Effector memory CD8-positive, alpha-beta T cell (primary cell): ENCODE measurements around the gene SORBS1.

ENCODE experiments used
- ATAC-seq: fragments of 150-1000 bp; cut with Tn5 transposase; replicated peaks from 2 replicates; pipeline ENCODE4 v1.10.0; 2021; ENCODE audit warnings: mild to moderate bottlenecking, moderate library complexity
- DNase-seq, 3 experiments: peaks; one replicate each; pipeline ENCODE4 v3.0.0; 2021
- H3K27ac Mint-ChIP-seq, 2 donors: one replicate each; pipeline ENCODE4 v1.8.0; 2022; ENCODE audit warnings: mild to moderate bottlenecking in 2 of 2, mixed read lengths in 2 of 2, moderate library complexity in 2 of 2
- H3K27me3 Mint-ChIP-seq, 2 donors: one replicate each; pipeline ENCODE4 v1.8.0; 2022; ENCODE audit warnings: mixed read lengths in 2 of 2
- H3K36me3 Mint-ChIP-seq: one replicate; pipeline ENCODE4 v1.8.0; 2022; ENCODE audit warnings: mild to moderate bottlenecking, moderate library complexity, mixed read lengths; ENCODE audit not compliant: insufficient read depth
- H3K4me1 Mint-ChIP-seq, 2 donors: one replicate each; pipeline ENCODE4 v1.8.0; 2022; ENCODE audit warnings: low read depth in 2 of 2, mixed read lengths in 2 of 2
- H3K4me3 Mint-ChIP-seq, 2 donors: one replicate each; pipeline ENCODE4 v1.8.0; 2022; ENCODE audit warnings: mild to moderate bottlenecking in 2 of 2, mixed read lengths in 2 of 2, moderate library complexity in 2 of 2
- H3K9me3 Mint-ChIP-seq, 2 donors: one replicate each; pipeline ENCODE4 v1.8.0; 2022; ENCODE audit warnings: mixed read lengths in 2 of 2

SORBS1 gene

GRCh38 chr10:95513008-95513589 is 48.1 kb downstream of the SORBS1 start:
- Mint-ChIP-seq H3K4me1 (no peaks in the 10 kb centered on the region), H3K27me3 (peaks cover 20 to 36% of the 10 kb centered on the region in 2 donors), H3K36me3 (no peaks in the 10 kb centered on the region)

DNA sequence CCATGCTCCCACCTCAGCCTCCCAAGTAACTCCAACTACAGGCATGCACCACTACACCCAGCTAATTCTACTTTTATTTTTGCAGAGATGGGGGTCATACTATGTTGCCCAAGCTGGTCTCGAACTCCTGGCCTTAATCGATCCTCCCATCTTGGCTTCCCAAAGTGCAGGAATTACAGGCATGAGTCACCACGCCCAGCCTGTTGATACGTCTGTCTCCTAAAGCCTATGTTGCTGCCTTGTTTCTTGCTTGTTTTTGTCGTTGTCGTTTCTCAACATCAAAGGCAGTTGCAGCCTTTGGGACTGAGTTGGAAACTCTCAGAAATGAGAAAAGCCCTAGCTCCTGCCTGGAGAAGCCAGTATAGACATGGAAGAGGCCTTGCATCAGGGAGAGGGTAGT is 49.9 kb downstream of the SORBS1 start:
- Mint-ChIP-seq H3K27ac (no peak overlapping the region), H3K36me3 (no peaks in the 10 kb centered on the region), H3K4me3 (no peak overlapping the region), H3K9me3 (no peaks in the 10 kb centered on the region), H3K27me3 (peaks cover 21 to 36% of the 10 kb centered on the region in 2 donors), H3K4me1 (no peaks in the 10 kb centered on the region)
- ATAC-seq (no peak), DNase-seq (no peak)

More at GRCh38 chr10:95513008-95513589, 48.1 kb downstream of the SORBS1 start:
- ATAC-seq (no peak), DNase-seq (no peak)
- no peak overlapping the region for H3K27ac Mint-ChIP-seq
- no peak overlapping the region for H3K4me3 Mint-ChIP-seq
- no peaks in the 10 kb centered on the region for H3K9me3 Mint-ChIP-seq

- ATAC-seq (no peak), DNase-seq (no peak)
- no peaks in the 10 kb centered on the region for H3K36me3 Mint-ChIP-seq
- peaks cover 27% of the 10 kb centered on the region in 2 donors for H3K27me3 Mint-ChIP-seq
- no peak overlapping the region for H3K4me3 Mint-ChIP-seq
- no peak overlapping the region for H3K27ac Mint-ChIP-seq
- no peaks in the 10 kb centered on the region for H3K9me3 Mint-ChIP-seq
- no peaks in the 10 kb centered on the region for H3K4me1 Mint-ChIP-seq
Observed at GRCh38 chr10:95509251-95509650, 51.9 kb downstream of the SORBS1 start.

DNA sequence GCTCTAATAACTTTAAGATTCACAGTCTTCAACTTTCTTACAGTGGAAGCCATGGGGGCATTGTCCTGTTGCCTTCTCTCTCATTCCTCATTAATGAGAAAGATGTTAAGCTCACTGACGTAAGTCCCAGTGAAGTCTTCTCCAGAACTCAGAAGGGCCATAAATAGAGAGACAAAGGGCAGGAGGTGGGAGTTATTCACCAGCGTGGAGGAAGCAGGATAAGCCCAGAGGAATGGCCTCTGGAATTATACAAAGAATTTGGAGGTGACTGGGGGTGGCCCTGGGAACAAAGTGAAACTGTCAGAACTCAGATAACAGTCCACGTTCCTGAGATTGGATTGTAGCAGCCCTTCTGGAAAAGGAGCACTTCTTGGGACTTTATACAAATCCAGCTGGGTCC is 52.4 kb downstream of the SORBS1 start:
- Mint-ChIP-seq H3K4me3 (no peak overlapping the region), H3K4me1 (no peaks in the 10 kb centered on the region), H3K9me3 (no peaks in the 10 kb centered on the region), H3K27ac (no peak overlapping the region), H3K36me3 (no peaks in the 10 kb centered on the region), H3K27me3 (peaks cover 24 to 29% of the 10 kb centered on the region in 2 donors)
- DNase-seq (no peak), ATAC-seq (no peak)

GRCh38 chr10:95506056-95506737 is 55.0 kb downstream of the SORBS1 start:
- ATAC-seq = no peak
- no peak overlapping the region for H3K4me3 Mint-ChIP-seq
- no peaks in the 10 kb centered on the region for H3K36me3 Mint-ChIP-seq
- no peak overlapping the region for H3K27ac Mint-ChIP-seq
- H3K27me3 Mint-ChIP-seq = peaks cover 1 to 21% of the 10 kb centered on the region in 2 donors
- H3K4me1 Mint-ChIP-seq = no peaks in the 10 kb centered on the region
- no peaks in the 10 kb centered on the region for H3K9me3 Mint-ChIP-seq
- DNase-seq = no peak

DNA sequence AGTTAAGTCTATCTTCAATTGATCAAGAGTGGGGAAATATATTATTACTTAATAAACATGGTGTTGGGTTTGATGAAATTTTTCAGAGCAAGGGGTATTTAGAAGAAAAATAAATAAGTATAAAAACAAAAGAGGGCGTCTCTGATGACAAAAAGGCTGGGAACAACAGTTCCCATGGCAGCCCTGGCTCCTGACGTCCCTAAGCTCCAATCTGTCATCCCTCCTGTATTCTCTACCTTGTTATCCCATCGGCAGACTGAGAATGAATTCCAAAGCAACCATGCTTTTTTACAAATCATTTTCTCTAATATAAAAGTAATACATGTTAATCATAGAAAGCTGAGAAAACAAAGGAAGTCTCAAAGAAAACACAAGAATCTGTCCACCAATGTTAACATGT is 55.5 kb downstream of the SORBS1 start:
- no peak for ATAC-seq
- peaks cover 0 to 16% of the 10 kb centered on the region in 2 donors for H3K27me3 Mint-ChIP-seq
- H3K9me3 Mint-ChIP-seq = no peaks in the 10 kb centered on the region

DNA sequence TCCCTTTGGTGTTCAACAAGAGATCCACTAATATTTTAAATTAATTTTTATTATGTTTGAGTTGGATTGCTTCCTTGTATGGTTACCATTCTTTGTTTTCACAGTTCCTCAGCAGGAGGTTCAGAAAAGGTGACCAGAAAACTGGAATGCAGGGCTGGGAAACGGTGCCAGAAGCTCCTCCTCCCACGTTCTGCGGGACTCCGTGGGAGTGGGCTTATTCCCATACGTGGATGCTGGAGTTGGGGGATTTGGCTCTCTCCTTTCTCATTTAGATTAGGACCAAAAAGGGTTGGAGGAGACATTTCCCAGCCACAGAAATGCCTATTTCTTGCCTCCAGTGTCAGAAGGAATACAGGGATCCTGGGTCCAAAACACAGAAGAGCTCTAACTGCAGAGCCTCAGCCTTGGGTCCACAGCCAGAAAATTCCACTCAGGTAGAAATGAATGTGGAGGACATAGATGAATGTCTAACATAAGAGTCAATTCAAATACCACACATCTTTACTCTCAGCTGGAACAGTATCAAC is 56.0 kb downstream of the SORBS1 start:
- Mint-ChIP-seq H3K9me3 (no peaks in the 10 kb centered on the region), H3K27me3 (peaks cover 0 to 15% of the 10 kb centered on the region in 2 donors), H3K4me3 (no peak overlapping the region), H3K4me1 (no peaks in the 10 kb centered on the region), H3K36me3 (no peaks in the 10 kb centered on the region), H3K27ac (no peak overlapping the region)
- no peak for ATAC-seq
- DNase-seq = no peak

More for the DNA sequence above, 55.5 kb downstream of the SORBS1 start:
- Mint-ChIP-seq H3K4me1 (no peaks in the 10 kb centered on the region), H3K36me3 (no peaks in the 10 kb centered on the region), H3K27ac (no peak overlapping the region), H3K4me3 (no peak overlapping the region)
- DNase-seq = no peak

DNA sequence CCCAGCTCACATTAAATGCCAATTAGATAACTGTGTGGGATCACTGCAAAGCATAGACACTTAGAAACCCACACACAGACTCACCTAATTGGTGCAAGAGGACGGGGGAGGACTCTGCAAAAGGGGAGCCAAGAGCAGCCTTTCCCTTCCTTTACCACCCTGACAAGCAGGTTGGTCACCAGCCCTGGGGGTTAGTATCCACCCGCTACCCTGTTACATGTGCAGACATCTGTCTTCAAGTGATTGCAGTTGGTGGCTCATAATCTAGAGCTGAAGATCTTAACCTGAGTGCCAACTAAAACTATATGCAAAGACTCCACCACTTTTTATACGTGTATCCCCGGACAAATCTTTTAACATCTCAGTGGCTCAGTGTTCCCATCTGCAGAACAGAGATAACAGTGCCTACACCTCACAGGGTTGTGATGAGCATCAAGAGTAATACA is 56.9 kb downstream of the SORBS1 start:
- Mint-ChIP-seq H3K9me3 (no peaks in the 10 kb centered on the region), H3K27me3 (peaks cover 0 to 20% of the 10 kb centered on the region in 2 donors), H3K4me1 (no peaks in the 10 kb centered on the region), H3K36me3 (no peaks in the 10 kb centered on the region), H3K27ac (no peak overlapping the region), H3K4me3 (no peak overlapping the region)
- DNase-seq (no peak), ATAC-seq (no peak)

- H3K27ac Mint-ChIP-seq = no peak overlapping the region
Observed at GRCh38 chr10:95503526-95503925, 57.6 kb downstream of the SORBS1 start.

DNA sequence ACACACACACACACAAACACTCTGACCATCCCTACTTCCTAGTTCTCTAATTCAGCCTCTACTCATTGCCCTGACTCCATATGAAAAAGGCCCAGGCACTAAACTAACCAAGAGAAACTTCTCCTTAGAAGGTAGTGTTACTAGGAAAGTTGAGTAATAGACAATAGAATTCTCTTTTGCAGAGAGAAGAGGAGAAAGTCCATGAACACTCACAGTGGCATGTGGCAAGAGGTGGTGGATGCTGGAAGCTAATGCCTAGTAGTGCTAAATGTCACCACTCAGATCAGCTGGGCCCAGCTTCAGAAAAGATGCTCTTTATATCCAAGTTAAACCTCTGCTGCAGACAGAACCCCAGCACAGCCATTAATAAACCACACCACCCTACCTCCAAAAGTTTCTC is 58.2 kb downstream of the SORBS1 start:
- DNase-seq (no peak), ATAC-seq (no peak)
- H3K27me3 Mint-ChIP-seq = peaks cover 1 to 14% of the 10 kb centered on the region in 2 donors
- no peaks in the 10 kb centered on the region for H3K36me3 Mint-ChIP-seq
- no peak overlapping the region for H3K4me3 Mint-ChIP-seq
- no peaks in the 10 kb centered on the region for H3K4me1 Mint-ChIP-seq
- H3K9me3 Mint-ChIP-seq = no peaks in the 10 kb centered on the region
- no peak overlapping the region for H3K27ac Mint-ChIP-seq

More at GRCh38 chr10:95503526-95503925, 57.6 kb downstream of the SORBS1 start:
- Mint-ChIP-seq H3K27me3 (peaks cover 0 to 18% of the 10 kb centered on the region in 2 donors), H3K36me3 (no peaks in the 10 kb centered on the region), H3K4me3 (no peak overlapping the region), H3K9me3 (no peaks in the 10 kb centered on the region), H3K4me1 (no peaks in the 10 kb centered on the region)
- ATAC-seq (no peak), DNase-seq (no peak)

- ATAC-seq (no peak), DNase-seq (no peak)
- Mint-ChIP-seq H3K36me3 (no peaks in the 10 kb centered on the region), H3K4me1 (no peaks in the 10 kb centered on the region), H3K4me3 (no peak overlapping the region), H3K9me3 (no peaks in the 10 kb centered on the region), H3K27me3 (peaks cover 7 to 20% of the 10 kb centered on the region in 2 donors), H3K27ac (no peak overlapping the region)
Observed at GRCh38 chr10:95502377-95502776, 58.8 kb downstream of the SORBS1 start.

DNA sequence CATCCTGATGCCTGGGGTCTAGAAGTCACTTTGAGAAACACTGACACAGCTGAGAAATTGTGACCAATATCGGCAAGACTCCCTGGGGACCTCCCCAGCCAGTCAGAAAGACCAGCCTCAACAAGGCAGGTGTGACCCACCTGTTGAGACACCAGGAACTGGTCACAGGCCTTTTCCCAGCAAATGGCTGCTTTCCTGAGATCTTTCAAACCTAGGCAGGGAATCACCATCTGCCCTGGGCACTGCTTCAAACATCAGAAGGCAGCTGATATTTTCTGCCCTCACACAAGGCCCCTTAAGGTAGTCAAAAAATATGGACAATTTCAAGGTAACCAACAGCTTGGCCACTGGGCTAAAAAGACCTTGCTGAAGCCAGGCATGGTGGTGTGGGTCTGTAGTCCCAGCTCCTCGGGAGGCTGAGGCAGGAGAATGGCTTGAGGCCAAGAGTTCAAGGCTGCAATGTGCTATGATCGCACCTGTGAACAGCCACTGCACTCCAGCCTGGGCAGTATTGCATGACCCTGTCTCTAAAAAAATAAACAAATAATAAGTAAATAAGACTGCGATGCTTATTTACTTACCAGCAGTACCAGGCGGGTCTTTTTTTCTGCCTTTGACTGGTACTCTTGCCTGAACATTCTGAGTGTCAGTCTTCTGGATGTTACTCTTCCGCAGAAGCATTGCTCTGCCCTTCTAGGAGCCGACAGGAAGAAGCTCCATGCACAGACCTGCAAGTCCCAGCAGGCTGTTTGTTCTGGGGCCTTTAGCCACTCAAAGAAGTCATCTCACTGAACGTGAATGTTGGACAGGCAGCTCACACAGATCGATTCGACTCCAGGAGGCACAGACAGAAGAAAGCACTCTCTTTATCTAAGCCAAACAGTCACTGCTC is 59.7 kb downstream of the SORBS1 start:
- Mint-ChIP-seq H3K4me3 (no peak overlapping the region), H3K9me3 (no peaks in the 10 kb centered on the region), H3K36me3 (no peaks in the 10 kb centered on the region), H3K4me1 (no peaks in the 10 kb centered on the region), H3K27ac (no peak overlapping the region), H3K27me3 (peaks cover 15 to 28% of the 10 kb centered on the region in 2 donors)
- DNase-seq (no peak), ATAC-seq (no peak)

DNA sequence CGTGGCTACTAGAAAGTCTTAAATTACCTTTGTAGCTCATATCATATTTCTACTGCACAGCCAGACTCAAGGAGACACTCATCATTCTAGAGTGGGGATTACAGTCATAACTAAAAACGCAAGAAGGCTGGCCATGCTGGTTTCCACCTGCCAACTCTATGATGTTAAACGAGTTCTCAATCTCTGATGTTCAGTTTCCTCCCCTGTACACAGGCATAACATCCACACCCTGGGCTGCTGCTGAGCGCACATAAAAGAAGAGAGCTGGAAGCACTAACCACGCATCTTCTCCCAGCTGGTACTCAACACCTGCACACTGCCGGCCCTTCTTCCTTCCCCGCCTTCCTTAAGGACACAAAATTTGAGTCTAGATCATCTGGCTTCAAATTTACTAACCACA is 60.5 kb downstream of the SORBS1 start:
- Mint-ChIP-seq H3K27me3 (peaks cover 15 to 30% of the 10 kb centered on the region in 2 donors), H3K4me3 (no peak overlapping the region), H3K9me3 (no peaks in the 10 kb centered on the region), H3K4me1 (no peaks in the 10 kb centered on the region), H3K36me3 (no peaks in the 10 kb centered on the region), H3K27ac (no peak overlapping the region)
- ATAC-seq = no peak
- no peak for DNase-seq
